Erythroblast (primary cell): Measurements from ENCODE around the gene TSHZ1.

Experiments
- GATA1 ChIP-seq: IDR thresholded peaks from 2 replicates; pipeline ENCODE4 v1.6.1; 2011; ENCODE audit warnings: low read depth, mild to moderate bottlenecking, control low read depth, low read length, moderate library complexity
- POLR2A ChIP-seq: IDR thresholded peaks from 2 replicates; pipeline ENCODE4 v1.6.1; 2011; ENCODE audit warnings: mild to moderate bottlenecking, low read length

DNA sequence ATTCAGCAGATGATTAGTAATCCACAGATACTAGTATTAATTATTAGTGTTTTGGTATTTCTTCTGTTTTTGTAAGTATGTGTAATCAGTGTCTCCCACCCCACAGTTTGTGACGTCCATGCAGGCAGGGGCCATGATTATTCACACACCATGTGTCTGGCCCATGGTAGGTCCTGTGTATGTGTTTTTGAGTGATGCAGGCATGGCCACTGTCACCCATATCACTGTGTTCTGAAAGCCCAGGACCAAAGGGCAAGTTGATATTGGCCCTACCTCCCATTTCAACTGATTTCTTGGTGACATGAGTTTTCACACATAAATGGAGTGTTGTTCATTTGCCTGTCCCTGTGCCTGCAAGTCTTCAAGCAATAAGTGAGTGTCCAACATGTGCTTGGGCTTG lies 104.0 kb downstream of the TSHZ1 start:
- TF ChIP-seq POLR2A, result no peak
- TF ChIP-seq GATA1, result no peak
